Progenitor cell of endocrine pancreas (in vitro differentiated cells): ENCODE results near the gene PTPN5. TPM values are rescaled to one million over a fixed set of nuclear protein-coding genes. Genes with fewer than 3 reads are reported as not detected.
A peak's percentile ranks its signal among the peaks of the same experiment; 100 is the strongest.
"Not testable (repeated sequence)": the region's sequence is repeated elsewhere in the genome, so short reads cannot be mapped to it uniquely, and the experiment has no call there.

Experiments used
- DNase-seq: peaks from one replicate; pipeline ENCODE4 v3.0.0; 2021; ENCODE audit warnings: low spot score; ENCODE audit not compliant: unreplicated experiment
- H3K27ac Mint-ChIP-seq: 2 replicates; pipeline ENCODE4 v1.8.0; 2021; ENCODE audit warnings: mild to moderate bottlenecking, moderate library complexity, mixed read lengths
- H3K27me3 Mint-ChIP-seq: 2 replicates; pipeline ENCODE4 v1.8.0; 2021; ENCODE audit warnings: mixed read lengths
- H3K36me3 Mint-ChIP-seq: 2 replicates; pipeline ENCODE4 v1.8.0; 2022; ENCODE audit warnings: mixed read lengths; ENCODE audit not compliant: insufficient read depth
- H3K4me1 Mint-ChIP-seq: 2 replicates; pipeline ENCODE4 v1.8.0; 2021; ENCODE audit warnings: low read depth, mixed read lengths
- H3K4me3 Mint-ChIP-seq: 2 replicates; pipeline ENCODE4 v1.8.0; 2021; ENCODE audit warnings: low read depth, mild to moderate bottlenecking, moderate library complexity, mixed read lengths
- H3K9me3 Mint-ChIP-seq: 2 replicates; pipeline ENCODE4 v1.8.0; 2021; ENCODE audit warnings: low read depth, mixed read lengths
- long read RNA-seq: library from polyadenylated mRNA; unstranded; transcript quantifications from one replicate; pipeline ENCODE4 v2.0.0, GENCODE V29; 2020
- total RNA-seq: library from RNA; stranded (reverse); gene quantifications from 2 replicates; pipeline ENCODE4 v1.2.1, GENCODE V29; 2021
- TF ChIP-seq, protein P1 (sequence below): fragments of 200-600 bp; sonication (generic); IDR thresholded peaks from one replicate; pipeline ENCODE4 v1.5.0; 2021; ENCODE audit warnings: antibody characterized with exemption, mild to moderate bottlenecking; ENCODE audit not compliant: unreplicated experiment

PTPN5 gene
- total RNA-seq = 11.3 and 12.6 TPM in 2 replicates
- long read RNA-seq, partial matches to known transcripts = 2 of 2 reads
- long read RNA-seq, other reads (novel, unspliced or antisense) = 0 of 2 reads

DNA sequence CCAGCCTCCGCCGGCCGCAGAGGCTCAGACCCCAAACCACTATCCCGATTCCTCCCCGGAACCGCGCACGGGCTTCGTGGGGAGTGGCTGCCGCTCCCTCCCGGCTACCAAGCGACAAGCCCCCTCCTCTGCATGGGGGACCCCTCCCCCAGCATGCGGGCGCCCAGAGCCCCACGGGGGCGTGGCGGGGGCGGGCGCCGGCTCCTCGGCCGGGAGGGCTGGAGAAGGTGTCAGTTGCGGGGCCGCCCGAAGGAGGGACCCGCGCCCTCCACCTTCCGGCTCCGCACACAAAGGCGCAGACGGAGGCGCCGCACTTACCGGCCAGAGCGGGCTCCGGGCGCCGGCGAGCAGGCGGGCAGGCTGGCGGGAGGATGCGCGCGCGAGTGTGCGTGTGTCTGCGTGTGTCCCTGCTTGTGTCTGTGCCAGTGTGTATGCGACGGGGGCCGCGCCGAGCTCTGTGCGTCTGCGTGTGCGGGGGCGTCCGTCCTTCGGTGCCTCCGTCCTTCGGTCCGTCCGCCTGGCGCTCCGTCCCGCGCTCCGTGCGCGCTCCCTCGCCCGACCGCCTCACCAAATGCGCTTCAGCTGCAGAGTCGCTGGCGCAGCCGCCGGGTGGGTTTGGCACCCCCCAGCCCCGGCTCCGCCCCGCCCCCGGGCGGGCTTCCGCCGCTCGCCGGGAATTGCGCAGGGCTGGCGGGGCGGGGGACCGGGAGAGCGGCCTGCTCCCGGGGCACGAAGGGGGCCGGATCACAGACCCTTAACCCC, at the start of gene PTPN5:
PTPN5 (minus strand) TSS at position 592 of the 762 bp plus-strand sequence. CDS start 19,840 bp downstream, outside the sequence.
- H3K36me3 Mint-ChIP-seq = no peaks in the 10 kb centered on the region
- peaks cover 51% of the 10 kb centered on the region for H3K27me3 Mint-ChIP-seq
- H3K9me3 Mint-ChIP-seq = no peaks in the 10 kb centered on the region
- peak within 1 kb of the TSS; percentile 84 for H3K4me3 Mint-ChIP-seq
- peaks cover 9% of the 10 kb centered on the region for H3K4me1 Mint-ChIP-seq
- peak within 1 kb of the TSS; percentile 86 for H3K27ac Mint-ChIP-seq
- TF ChIP-seq, protein P1, sequence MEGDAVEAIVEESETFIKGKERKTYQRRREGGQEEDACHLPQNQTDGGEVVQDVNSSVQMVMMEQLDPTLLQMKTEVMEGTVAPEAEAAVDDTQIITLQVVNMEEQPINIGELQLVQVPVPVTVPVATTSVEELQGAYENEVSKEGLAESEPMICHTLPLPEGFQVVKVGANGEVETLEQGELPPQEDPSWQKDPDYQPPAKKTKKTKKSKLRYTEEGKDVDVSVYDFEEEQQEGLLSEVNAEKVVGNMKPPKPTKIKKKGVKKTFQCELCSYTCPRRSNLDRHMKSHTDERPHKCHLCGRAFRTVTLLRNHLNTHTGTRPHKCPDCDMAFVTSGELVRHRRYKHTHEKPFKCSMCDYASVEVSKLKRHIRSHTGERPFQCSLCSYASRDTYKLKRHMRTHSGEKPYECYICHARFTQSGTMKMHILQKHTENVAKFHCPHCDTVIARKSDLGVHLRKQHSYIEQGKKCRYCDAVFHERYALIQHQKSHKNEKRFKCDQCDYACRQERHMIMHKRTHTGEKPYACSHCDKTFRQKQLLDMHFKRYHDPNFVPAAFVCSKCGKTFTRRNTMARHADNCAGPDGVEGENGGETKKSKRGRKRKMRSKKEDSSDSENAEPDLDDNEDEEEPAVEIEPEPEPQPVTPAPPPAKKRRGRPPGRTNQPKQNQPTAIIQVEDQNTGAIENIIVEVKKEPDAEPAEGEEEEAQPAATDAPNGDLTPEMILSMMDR = peak; percentile 17
- DNase-seq = peak; percentile 30

DNA sequence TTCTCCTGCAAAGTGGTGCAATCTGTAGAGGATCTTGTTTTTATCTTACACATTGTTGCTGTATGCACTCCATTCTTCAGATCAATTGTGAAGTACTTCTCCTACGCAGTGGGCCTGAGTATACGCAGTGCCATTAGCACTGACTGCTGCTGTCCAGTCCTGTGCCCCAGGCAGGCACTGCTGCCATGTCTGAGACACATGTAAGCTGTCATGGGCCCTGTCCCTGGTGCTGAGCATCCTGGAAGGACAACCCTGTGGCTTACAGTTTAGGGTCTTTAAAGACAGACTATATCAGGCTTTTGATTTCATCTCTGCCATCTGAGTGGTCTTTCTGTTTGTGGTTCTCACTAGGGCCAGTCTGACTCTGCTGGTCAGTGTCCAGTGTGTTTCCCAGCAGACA, 44.8 kb upstream of the PTPN5 start:
- H3K27ac Mint-ChIP-seq = no peak overlapping the region
- H3K36me3 Mint-ChIP-seq = peaks cover 2% of the 10 kb centered on the region
- no peaks in the 10 kb centered on the region for H3K4me1 Mint-ChIP-seq
- no peaks in the 10 kb centered on the region for H3K27me3 Mint-ChIP-seq
- no peak overlapping the region for H3K4me3 Mint-ChIP-seq
- peaks cover 12% of the 10 kb centered on the region for H3K9me3 Mint-ChIP-seq
- no peak for DNase-seq
- TF ChIP-seq, protein P1 = no peak

- Mint-ChIP-seq H3K36me3 (no peaks in the 10 kb centered on the region), H3K27me3 (no peaks in the 10 kb centered on the region), H3K4me3 (no peak overlapping the region), H3K4me1 (no peaks in the 10 kb centered on the region), H3K9me3 (peaks cover 5% of the 10 kb centered on the region), H3K27ac (no peak overlapping the region)
- DNase-seq = no peak
- TF ChIP-seq, protein P1 = no peak
Measured at GRCh38 chr11:18834754-18835466, 43.3 kb upstream of the PTPN5 start.

DNA sequence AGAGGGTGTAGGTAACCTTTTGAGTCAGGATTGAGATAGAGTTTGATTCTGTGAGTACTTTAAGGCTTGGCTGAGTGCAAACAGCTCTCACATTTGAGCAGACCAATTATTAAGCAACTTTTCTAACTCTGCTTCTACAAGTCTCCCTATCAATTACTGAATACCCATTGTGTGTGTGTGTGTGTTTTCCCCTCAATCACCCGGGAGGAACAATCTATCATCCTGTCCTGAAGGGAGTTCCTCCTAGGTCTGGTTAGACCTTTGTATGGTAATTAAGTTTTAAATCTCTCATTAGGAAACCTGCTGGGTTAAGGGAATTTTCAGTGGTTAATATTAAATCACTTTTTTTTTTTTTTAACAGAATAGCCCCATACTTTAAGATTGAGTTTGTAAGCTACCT, 28.6 kb upstream of the PTPN5 start:
- Mint-ChIP-seq H3K4me3 (peak overlapping the region; percentile 10), H3K4me1 (peaks cover 25% of the 10 kb centered on the region), H3K27ac (peak overlapping the region; percentile 51)
- not testable (repeated sequence) for H3K27me3 Mint-ChIP-seq, H3K9me3 Mint-ChIP-seq, H3K36me3 Mint-ChIP-seq, DNase-seq

GRCh38 chr11:18804199-18804999, 12.8 kb upstream of the PTPN5 start:
- H3K27me3 Mint-ChIP-seq = peaks cover 20% of the 10 kb centered on the region
- TF ChIP-seq, protein P1 = no peak
- H3K4me1 Mint-ChIP-seq = peaks cover 5% of the 10 kb centered on the region
- no peaks in the 10 kb centered on the region for H3K9me3 Mint-ChIP-seq
- no peak overlapping the region for H3K27ac Mint-ChIP-seq
- no peak for DNase-seq
- H3K36me3 Mint-ChIP-seq = no peaks in the 10 kb centered on the region
- H3K4me3 Mint-ChIP-seq = no peak overlapping the region
